Natural killer cell (primary cell): ENCODE results near the gene C2orf78. TPM values are rescaled to one million over a fixed set of nuclear protein-coding genes. Genes with fewer than 3 reads are reported as not detected.

Experiments
- ATAC-seq, 3 donors: fragments of 150-1000 bp in 2 of 3; fragments of 200-7000 bp in 1 of 3; cut with Tn5 transposase; 1 replicate in 1 of 3; 2 replicates in 2 of 3; pipeline ENCODE4 v1.10.0; 2021; ENCODE audit warnings: mild to moderate bottlenecking in 2 of 3, moderate library complexity in 2 of 3
- DNase-seq, 2 donors: peaks; one replicate each; pipeline versions ENCODE4 v3.0.0 to v3.0.0-alpha.2; 2013 to 2021; ENCODE audit warnings: mixed read lengths in 1 of 2
- H3K27ac ChIP-seq: one replicate; pipeline ENCODE4 v1.5.1; 2013; ENCODE audit warnings: mild to moderate bottlenecking, low read length
- H3K27me3 ChIP-seq: one replicate; pipeline ENCODE4 v1.6.1; 2013; ENCODE audit warnings: low read length; ENCODE audit not compliant: control insufficient read depth, insufficient read depth
- H3K36me3 ChIP-seq: one replicate; pipeline ENCODE4 v1.6.1; 2013; ENCODE audit warnings: low read length; ENCODE audit not compliant: control insufficient read depth, insufficient read depth
- H3K4me1 ChIP-seq: one replicate; pipeline ENCODE4 v1.6.1; 2013; ENCODE audit warnings: low read length; ENCODE audit not compliant: control insufficient read depth, insufficient read depth
- H3K4me3 ChIP-seq: one replicate; pipeline ENCODE4 v1.5.1; 2013; ENCODE audit warnings: low read length
- H3K9me3 ChIP-seq: one replicate; pipeline ENCODE4 v1.6.1; 2013; ENCODE audit warnings: low read length; ENCODE audit not compliant: control insufficient read depth, insufficient read depth
- H3K27ac Mint-ChIP-seq, 2 donors: one replicate each; pipeline ENCODE4 v1.8.0; 2022; ENCODE audit warnings: mild to moderate bottlenecking in 2 of 2, mixed read lengths in 2 of 2, moderate library complexity in 1 of 2
- H3K27me3 Mint-ChIP-seq, 2 donors: one replicate each; pipeline ENCODE4 v1.8.0; 2022; ENCODE audit warnings: low read depth in 2 of 2, mixed read lengths in 2 of 2
- H3K36me3 Mint-ChIP-seq: one replicate; pipeline ENCODE4 v1.8.0; 2022; ENCODE audit warnings: mixed read lengths
- H3K4me1 Mint-ChIP-seq, 2 donors: one replicate each; pipeline ENCODE4 v1.8.0; 2022; ENCODE audit warnings: mixed read lengths in 2 of 2
- H3K4me3 Mint-ChIP-seq: one replicate; pipeline ENCODE4 v1.8.0; 2022; ENCODE audit warnings: mild to moderate bottlenecking, moderate library complexity, mixed read lengths
- H3K9me3 Mint-ChIP-seq, 2 donors: one replicate each; pipeline ENCODE4 v1.8.0; 2022; ENCODE audit warnings: mixed read lengths in 2 of 2
- WGBS: methylation state at CpG from one replicate; pipeline ENCODE4 v1.1.7; 2013; ENCODE audit warnings: missing lambda C conversion rate; ENCODE audit not compliant: insufficient coverage; 5-methylcytosine and 5-hydroxymethylcytosine counted together
- intact Hi-C: fragments of 100-400 bp; cut with micrococcal nuclease; formaldehyde crosslinking; loops from one replicate; pipeline ENCODE4 v1.14.2; 2022
- total RNA-seq, 4 donors: library from RNA; stranded (reverse); fragments of 120-200 nt in 1 of 4; gene quantifications; one replicate each; pipeline versions ENCODE4 v1.2.3 to v1.2.4, GENCODE V29; 2013 to 2022
- TF ChIP-seq, protein P1 (sequence below): fragments of 200-600 bp; IDR thresholded peaks from one replicate; pipeline ENCODE4 v1.8.0; 2022; ENCODE audit warnings: antibody characterized with exemption

C2orf78 gene
- total RNA-seq, 3 donors from 2014 or later (not counting 1 experiment from before 2014, with no cell fraction given) = not detected

DNA sequence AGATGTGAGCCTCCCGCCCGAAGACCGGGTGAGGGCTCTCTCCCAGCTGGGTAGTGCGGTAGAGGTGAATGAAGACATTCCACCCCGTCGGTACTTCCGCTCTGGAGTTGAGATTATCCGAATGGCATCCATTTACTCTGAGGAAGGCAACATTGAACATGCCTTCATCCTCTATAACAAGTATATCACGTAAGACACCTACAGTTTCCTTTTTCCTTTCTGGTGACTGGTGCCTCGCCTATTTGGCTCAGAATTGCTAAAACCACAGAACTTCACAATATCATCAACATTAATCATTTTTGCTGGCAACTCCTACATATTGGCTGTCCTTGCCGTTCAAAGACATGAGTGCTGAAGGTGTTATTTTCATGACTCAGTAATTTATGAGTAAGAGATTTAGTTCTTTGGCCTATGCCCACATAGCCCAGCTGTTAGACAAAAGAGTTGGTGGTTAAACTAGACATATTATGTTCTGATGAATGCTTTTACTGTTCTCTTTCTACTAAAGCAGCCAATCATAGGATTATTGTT is 47.0 kb downstream of the C2orf78 start:
- Mint-ChIP-seq H3K27ac (peak overlapping the region; percentile 97 to 98), H3K36me3 (peaks cover 8% of the 10 kb centered on the region), H3K4me1 (peaks cover 39 to 43% of the 10 kb centered on the region in 2 donors), H3K4me3 (peak overlapping the region; percentile 41), H3K27me3 (no peaks in the 10 kb centered on the region), H3K9me3 (no peaks in the 10 kb centered on the region)
- no peak overlapping the region for H3K4me3 ChIP-seq
- 74% methylated on average over 11 of the region's 11 CpGs for WGBS
- peaks cover 20% of the 10 kb centered on the region for H3K4me1 ChIP-seq
- H3K36me3 ChIP-seq = peaks cover 7% of the 10 kb centered on the region
- TF ChIP-seq, protein P1, sequence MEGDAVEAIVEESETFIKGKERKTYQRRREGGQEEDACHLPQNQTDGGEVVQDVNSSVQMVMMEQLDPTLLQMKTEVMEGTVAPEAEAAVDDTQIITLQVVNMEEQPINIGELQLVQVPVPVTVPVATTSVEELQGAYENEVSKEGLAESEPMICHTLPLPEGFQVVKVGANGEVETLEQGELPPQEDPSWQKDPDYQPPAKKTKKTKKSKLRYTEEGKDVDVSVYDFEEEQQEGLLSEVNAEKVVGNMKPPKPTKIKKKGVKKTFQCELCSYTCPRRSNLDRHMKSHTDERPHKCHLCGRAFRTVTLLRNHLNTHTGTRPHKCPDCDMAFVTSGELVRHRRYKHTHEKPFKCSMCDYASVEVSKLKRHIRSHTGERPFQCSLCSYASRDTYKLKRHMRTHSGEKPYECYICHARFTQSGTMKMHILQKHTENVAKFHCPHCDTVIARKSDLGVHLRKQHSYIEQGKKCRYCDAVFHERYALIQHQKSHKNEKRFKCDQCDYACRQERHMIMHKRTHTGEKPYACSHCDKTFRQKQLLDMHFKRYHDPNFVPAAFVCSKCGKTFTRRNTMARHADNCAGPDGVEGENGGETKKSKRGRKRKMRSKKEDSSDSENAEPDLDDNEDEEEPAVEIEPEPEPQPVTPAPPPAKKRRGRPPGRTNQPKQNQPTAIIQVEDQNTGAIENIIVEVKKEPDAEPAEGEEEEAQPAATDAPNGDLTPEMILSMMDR = no peak
- no peaks in the 10 kb centered on the region for H3K9me3 ChIP-seq
- H3K27ac ChIP-seq = peak overlapping the region; percentile 10
- no peaks in the 10 kb centered on the region for H3K27me3 ChIP-seq
- DNase-seq (peak in 1 of 2 donors; percentile 59), ATAC-seq (peak; percentile 31 to 63 (median 58))
- intact Hi-C loops = no loop called here

DNA sequence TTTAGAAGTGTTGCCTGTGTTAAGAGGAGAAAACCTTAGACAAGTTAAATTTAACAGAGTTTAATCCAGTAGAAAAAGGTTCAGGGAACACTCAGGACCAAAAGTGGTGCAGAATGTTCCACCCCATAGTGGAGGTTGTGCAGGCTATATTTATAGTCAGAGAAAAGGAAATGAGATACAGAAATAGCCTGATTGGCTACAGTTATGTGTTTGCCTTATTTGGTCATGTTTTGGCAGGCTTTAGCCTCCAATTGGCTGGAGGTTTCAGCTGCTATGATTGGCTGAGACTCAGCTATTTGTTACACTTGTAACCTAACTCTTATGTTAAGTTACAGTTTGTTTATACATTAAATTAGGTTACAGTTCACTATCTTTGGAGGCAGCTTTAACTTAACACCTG is 48.9 kb downstream of the C2orf78 start:
- Mint-ChIP-seq H3K9me3 (no peaks in the 10 kb centered on the region), H3K4me1 (peaks cover 37 to 40% of the 10 kb centered on the region in 2 donors), H3K27me3 (no peaks in the 10 kb centered on the region), H3K36me3 (peaks cover 8% of the 10 kb centered on the region), H3K4me3 (no peak overlapping the region), H3K27ac (peak overlapping the region in 1 of 2 donors; percentile 50)
- peaks cover 17% of the 10 kb centered on the region for H3K4me1 ChIP-seq
- intact Hi-C loops = no loop called here
- no peaks in the 10 kb centered on the region for H3K27me3 ChIP-seq
- TF ChIP-seq, protein P1 = no peak
- no peak overlapping the region for H3K4me3 ChIP-seq
- ATAC-seq = no peak
- no peak for DNase-seq
- H3K27ac ChIP-seq = no peak overlapping the region
- peaks cover 16% of the 10 kb centered on the region for H3K36me3 ChIP-seq
- H3K9me3 ChIP-seq = no peaks in the 10 kb centered on the region

DNA sequence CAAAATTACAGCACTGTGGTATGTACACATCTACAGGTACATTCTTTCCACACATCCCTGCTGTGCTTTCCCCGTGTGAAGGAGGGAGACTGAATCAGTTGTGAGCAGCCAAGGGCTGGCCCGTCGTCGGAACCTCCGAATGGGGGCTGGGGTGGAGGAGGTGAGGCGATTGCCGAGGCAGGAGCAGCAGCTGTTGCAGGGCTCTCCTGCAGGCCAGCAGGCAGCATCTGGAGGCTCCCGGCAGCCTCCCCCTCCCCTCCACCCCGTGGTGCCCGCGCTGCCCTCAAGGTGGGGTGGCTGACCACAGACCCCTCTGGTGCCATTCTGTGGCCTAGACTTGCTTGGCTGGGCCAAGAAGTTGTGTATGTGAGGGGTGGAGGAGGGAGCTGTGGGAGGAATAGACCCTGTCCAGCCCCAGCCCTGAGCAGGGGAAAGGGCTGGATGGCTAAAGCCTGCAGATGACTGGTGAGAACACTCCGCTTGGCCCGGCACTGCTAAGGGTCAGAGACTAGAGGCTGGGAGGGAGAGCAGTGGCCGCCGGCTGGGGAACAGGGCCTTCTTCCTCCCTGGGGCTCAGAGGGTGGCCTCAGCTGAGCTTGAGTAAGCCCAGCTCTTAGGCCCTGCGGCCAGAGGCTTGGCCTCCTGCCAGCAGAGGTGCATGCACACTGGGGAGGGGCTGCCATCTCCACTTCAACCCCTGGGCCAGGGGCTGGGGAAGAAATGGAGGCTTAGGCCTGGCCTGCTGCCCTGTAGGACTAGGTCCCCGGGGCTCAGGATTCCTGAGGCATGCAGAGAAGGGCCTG is 52.4 kb downstream of the C2orf78 start:
- H3K27me3 ChIP-seq = no peaks in the 10 kb centered on the region
- peaks cover 13 to 31% of the 10 kb centered on the region in 2 donors for H3K4me1 Mint-ChIP-seq
- TF ChIP-seq, protein P1 = no peak
- H3K27ac ChIP-seq = no peak overlapping the region
- peaks cover 16% of the 10 kb centered on the region for H3K36me3 ChIP-seq
- ATAC-seq = no peak
- no peak overlapping the region for H3K27ac Mint-ChIP-seq
- H3K9me3 Mint-ChIP-seq = no peaks in the 10 kb centered on the region
- H3K27me3 Mint-ChIP-seq = no peaks in the 10 kb centered on the region
- no peak for DNase-seq
- no peaks in the 10 kb centered on the region for H3K9me3 ChIP-seq
- H3K36me3 Mint-ChIP-seq = peaks cover 8% of the 10 kb centered on the region
- 94% methylated on average over 13 of the region's 17 CpGs for WGBS
- no peak overlapping the region for H3K4me3 ChIP-seq
- no peaks in the 10 kb centered on the region for H3K4me1 ChIP-seq
- intact Hi-C loops = no loop called here
- no peak overlapping the region for H3K4me3 Mint-ChIP-seq
